Naive thymus-derived CD8-positive, alpha-beta T cell (primary cell): Measurements from ENCODE around the gene BARHL1. TPM values are rescaled to one million over a fixed set of nuclear protein-coding genes. Genes with fewer than 3 reads are reported as not detected.
A peak's percentile ranks its signal among the peaks of the same experiment; 100 is the strongest.
"Not testable (repeated sequence)": the region's sequence is repeated elsewhere in the genome, so short reads cannot be mapped to it uniquely, and the experiment has no call there.

Experiments used
- ATAC-seq, 2 donors: fragments of 150-1000 bp; cut with Tn5 transposase in 1 of 2; sonication (Bioruptor Pico), chemical (Tn5 transposase) in 1 of 2; 1 replicate in 1 of 2; 2 replicates in 1 of 2; pipeline ENCODE4 v1.10.0; 2021; ENCODE audit warnings: mild to moderate bottlenecking in 2 of 2, moderate library complexity in 2 of 2
- POLR2A ChIA-PET: fragments of 350-600 bp; sonication (Branson Sonifier 250); formaldehyde crosslinking; loops from one replicate; lab custom pipeline; 2021; ENCODE audit warnings: antibody characterized with exemption; lab: Charles Lee
- DNase-seq, 10 donors: peaks; one replicate each; pipeline versions ENCODE4 v3.0.0 to v3.0.0-alpha.2; 2020 to 2022
- H3K27ac Mint-ChIP-seq, 10 donors: one replicate each; pipeline ENCODE4 v1.8.0; 2020 to 2022; ENCODE audit warnings: mild to moderate bottlenecking in 10 of 10, mixed read lengths in 10 of 10, moderate library complexity in 4 of 10, inconsistent platforms in 1 of 10
- H3K27me3 Mint-ChIP-seq, 5 donors: one replicate each; pipeline ENCODE4 v1.8.0; 2021 to 2022; ENCODE audit warnings: mixed read lengths in 5 of 5
- H3K36me3 Mint-ChIP-seq, 3 donors: one replicate each; pipeline ENCODE4 v1.8.0; 2020 to 2022; ENCODE audit warnings: mixed read lengths in 3 of 3, mild to moderate bottlenecking in 2 of 3, inconsistent platforms in 1 of 3
- H3K4me1 Mint-ChIP-seq, 4 donors: one replicate each; pipeline ENCODE4 v1.8.0; 2021 to 2022; ENCODE audit warnings: mixed read lengths in 4 of 4
- H3K4me3 Mint-ChIP-seq, 10 donors: one replicate each; pipeline ENCODE4 v1.8.0; 2020 to 2022; ENCODE audit warnings: mild to moderate bottlenecking in 10 of 10, mixed read lengths in 10 of 10, moderate library complexity in 6 of 10, inconsistent platforms in 1 of 10
- H3K9me3 Mint-ChIP-seq, 9 donors: one replicate each; pipeline ENCODE4 v1.8.0; 2020 to 2022; ENCODE audit warnings: mixed read lengths in 9 of 9, mild to moderate bottlenecking in 3 of 9, inconsistent platforms in 1 of 9, moderate library complexity in 1 of 9
- polyA plus RNA-seq, 3 donors: library from polyadenylated mRNA; unstranded; fragments of 300-500 nt; fragmentation: Illumina TruSeq; gene quantifications; one replicate each; pipeline ENCODE4 v1.2.3, GENCODE V29; 2021
- total RNA-seq, 8 experiments: library from RNA in 2 of 8; stranded (reverse) in 2 of 8; gene quantifications; one replicate each; pipeline ENCODE4 v1.2.3 and lab custom pipeline; 2021 to 2026

The BARHL1 gene
- total and polyA plus RNA-seq, 5 experiments from 2014 or later = not detected

DNA sequence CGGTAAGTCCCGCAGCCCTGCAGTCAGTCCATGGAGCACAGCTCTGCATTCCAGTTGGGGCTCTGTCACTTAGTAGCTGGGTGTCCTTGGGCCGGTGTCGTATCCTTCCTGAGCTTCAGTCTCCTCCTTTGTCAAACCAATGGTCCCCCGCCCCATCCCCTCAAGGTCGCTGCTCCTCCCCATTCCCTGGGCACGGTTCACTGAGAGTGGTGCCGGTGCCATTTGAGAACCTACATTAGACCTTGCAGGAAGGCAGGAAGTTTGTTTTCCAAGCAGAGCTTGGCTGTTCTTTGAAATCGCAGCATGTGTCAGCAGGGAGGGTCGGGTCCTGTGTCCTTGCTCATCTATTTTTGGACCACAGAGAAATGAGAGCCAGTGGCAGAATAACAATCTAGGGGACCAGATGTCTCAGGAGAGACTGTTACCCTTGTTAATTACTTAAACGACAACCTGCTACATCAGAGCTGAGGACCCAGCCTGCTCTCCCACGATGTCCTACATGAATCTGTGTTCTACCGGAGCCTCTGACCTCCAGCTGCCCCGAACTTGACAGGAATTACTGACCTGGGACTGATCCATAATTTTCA, 21.7 kb upstream of the BARHL1 start:
- POLR2A ChIA-PET = no interaction called here
- H3K9me3 Mint-ChIP-seq = peaks cover 0 to 13% (median 4%) of the 10 kb centered on the region in 9 donors
- DNase-seq = peak in 1 of 10 donors; percentile 34
- no peak for ATAC-seq
- no peaks in the 10 kb centered on the region for H3K4me1 Mint-ChIP-seq
- H3K4me3 Mint-ChIP-seq = no peak overlapping the region
- H3K27me3 Mint-ChIP-seq = peaks cover 9 to 56% (median 37%) of the 10 kb centered on the region in 5 donors
- H3K36me3 Mint-ChIP-seq = peaks cover 0 to 15% (median 9%) of the 10 kb centered on the region in 3 donors
- H3K27ac Mint-ChIP-seq = no peak overlapping the region

DNA sequence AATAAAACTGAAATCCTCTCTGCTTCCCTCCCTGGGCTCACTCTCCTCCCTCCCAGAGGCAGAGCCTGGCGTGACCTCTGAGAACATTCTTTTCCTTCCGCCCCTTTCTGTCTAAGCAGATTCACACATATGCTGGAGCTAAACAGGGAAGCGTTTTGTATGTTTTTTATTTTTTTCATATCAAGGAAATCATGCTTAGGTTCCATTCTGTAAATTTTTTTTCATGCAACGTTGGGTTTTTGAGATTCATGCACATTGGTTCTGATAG, 20.2 kb upstream of the BARHL1 start:
- H3K9me3 Mint-ChIP-seq = peaks cover 0 to 13% (median 4%) of the 10 kb centered on the region in 9 donors
- no peak overlapping the region for H3K27ac Mint-ChIP-seq
- POLR2A ChIA-PET = no interaction called here
- no peaks in the 10 kb centered on the region for H3K4me1 Mint-ChIP-seq
- DNase-seq (no peak), ATAC-seq (no peak)
- H3K36me3 Mint-ChIP-seq = peaks cover 2 to 15% (median 9%) of the 10 kb centered on the region in 3 donors
- H3K27me3 Mint-ChIP-seq = peaks cover 12 to 60% (median 33%) of the 10 kb centered on the region in 5 donors
- H3K4me3 Mint-ChIP-seq = no peak overlapping the region

DNA sequence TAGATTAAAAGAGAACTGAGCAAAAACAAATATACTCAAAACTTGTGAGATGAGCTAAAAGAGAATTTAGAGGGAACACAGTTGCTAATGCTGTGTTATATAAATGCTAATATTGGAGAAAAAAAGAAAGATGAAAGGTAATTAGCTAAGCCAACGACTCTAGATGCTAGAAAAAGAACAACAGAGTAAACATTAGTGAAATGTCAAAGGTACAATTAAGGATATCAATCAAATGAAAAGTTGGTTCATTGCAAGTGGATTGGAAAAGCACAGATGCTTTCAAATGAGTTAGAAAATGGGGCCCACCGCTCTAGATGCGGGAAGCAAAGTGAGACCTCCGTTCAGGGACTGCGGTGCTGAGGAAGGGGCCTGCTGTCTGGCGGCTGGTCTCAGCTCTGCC, 17.9 kb upstream of the BARHL1 start:
- H3K36me3 Mint-ChIP-seq = peaks cover 2 to 11% (median 3%) of the 10 kb centered on the region in 3 donors
- H3K9me3 Mint-ChIP-seq = peaks cover 0 to 7% (median 2%) of the 10 kb centered on the region in 9 donors
- peak overlapping the region in 1 of 10 donors; percentile 29 for H3K27ac Mint-ChIP-seq
- no peaks in the 10 kb centered on the region for H3K4me1 Mint-ChIP-seq
- ATAC-seq = no peak
- peaks cover 11 to 56% (median 27%) of the 10 kb centered on the region in 5 donors for H3K27me3 Mint-ChIP-seq
- no peak for DNase-seq
- H3K4me3 Mint-ChIP-seq = no peak overlapping the region
- POLR2A ChIA-PET = no interaction called here

DNA sequence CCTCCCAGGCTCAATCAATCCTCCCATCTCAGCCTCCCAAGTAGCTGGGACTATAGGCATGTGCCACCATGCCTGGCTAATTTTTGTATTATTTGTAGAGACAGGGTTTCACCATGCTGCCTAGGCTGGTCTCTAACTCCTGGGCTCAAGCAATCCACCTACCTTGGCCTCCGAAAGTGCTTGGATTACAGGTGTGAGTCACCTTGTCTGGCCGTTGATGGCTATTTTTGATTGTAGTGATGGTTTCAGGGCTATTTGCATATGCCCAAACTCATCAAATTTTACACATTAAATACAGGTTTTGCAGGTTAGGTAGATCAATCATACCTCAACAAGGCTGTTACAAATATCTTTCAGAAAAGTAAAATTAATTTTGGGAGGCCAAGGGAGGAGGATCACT, 13.6 kb upstream of the BARHL1 start:
- not testable (repeated sequence) for H3K4me1 Mint-ChIP-seq, H3K4me3 Mint-ChIP-seq

DNA sequence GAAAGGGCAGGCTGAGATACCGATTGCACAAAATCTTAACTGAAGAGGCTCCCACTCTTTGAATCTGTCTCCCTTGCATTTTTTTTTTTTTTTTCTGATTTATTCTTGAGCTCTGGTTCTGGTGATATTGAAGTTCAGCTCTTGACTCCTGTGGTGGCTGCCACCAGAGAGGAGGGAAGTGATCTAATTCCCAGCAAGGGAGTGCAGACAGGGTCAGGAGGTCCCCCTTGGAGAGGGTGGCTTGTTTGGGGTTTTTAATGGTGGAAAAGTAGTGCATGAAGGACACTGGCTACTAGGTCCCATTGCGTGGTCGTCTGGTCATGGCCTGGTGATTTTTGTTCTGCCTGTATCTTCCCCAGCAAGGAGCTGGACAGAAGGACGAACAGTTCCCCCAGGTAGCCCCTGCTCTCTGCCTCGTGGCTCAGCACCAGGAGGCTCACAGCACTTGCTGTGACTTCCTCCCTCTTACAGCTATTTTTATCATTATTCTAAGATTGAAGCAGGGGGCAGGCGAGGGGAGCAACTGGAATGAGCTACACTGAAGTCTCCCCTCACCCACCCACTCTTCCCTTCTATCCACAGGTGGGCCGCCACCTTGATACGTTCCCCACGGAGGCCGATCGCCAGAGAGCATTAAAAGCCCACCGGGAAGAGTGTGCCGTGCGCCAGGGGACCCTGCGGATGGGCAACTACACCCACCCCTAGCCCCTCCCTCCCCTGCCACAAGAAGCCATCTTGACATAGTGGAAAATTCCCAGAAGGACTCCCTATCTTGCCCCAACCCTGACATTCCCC, 10.4 kb upstream of the BARHL1 start:
- ATAC-seq = no peak
- Mint-ChIP-seq H3K27ac (no peak overlapping the region), H3K27me3 (peaks cover 23 to 70% (median 38%) of the 10 kb centered on the region in 5 donors), H3K9me3 (no peaks in the 10 kb centered on the region), H3K4me1 (peaks cover 0 to 6% (median 2%) of the 10 kb centered on the region in 4 donors), H3K4me3 (no peak overlapping the region), H3K36me3 (peaks cover 0 to 7% (median 4%) of the 10 kb centered on the region in 3 donors)
- DNase-seq = no peak
- POLR2A ChIA-PET = no interaction called here

More for the DNA sequence above, 13.6 kb upstream of the BARHL1 start:
- DNase-seq, H3K36me3 Mint-ChIP-seq, H3K9me3 Mint-ChIP-seq, H3K27ac Mint-ChIP-seq, POLR2A ChIA-PET, ATAC-seq: not testable (repeated sequence)
- H3K27me3 Mint-ChIP-seq = peaks cover 3 to 58% (median 19%) of the 10 kb centered on the region in 5 donors

- Mint-ChIP-seq H3K27me3 (peaks cover 27 to 70% (median 43%) of the 10 kb centered on the region in 5 donors), H3K4me3 (no peak overlapping the region), H3K36me3 (peaks cover 0 to 10% (median 0%) of the 10 kb centered on the region in 3 donors), H3K27ac (no peak overlapping the region), H3K9me3 (peaks cover 0 to 1% (median 0%) of the 10 kb centered on the region in 9 donors), H3K4me1 (peaks cover 0 to 6% (median 2%) of the 10 kb centered on the region in 4 donors)
- POLR2A ChIA-PET = no interaction called here
- ATAC-seq (no peak), DNase-seq (peak in 1 of 10 donors; percentile 44)
Measured at GRCh38 chr9:132572921-132573320, 9.5 kb upstream of the BARHL1 start.

GRCh38 chr9:132575005-132575609, 7.3 kb upstream of the BARHL1 start:
- H3K36me3 Mint-ChIP-seq = peaks cover 0 to 15% (median 0%) of the 10 kb centered on the region in 3 donors
- H3K4me3 Mint-ChIP-seq = no peak overlapping the region
- peak in 1 of 2 donors; percentile 37 for ATAC-seq
- H3K27me3 Mint-ChIP-seq = peaks cover 33 to 85% (median 50%) of the 10 kb centered on the region in 5 donors
- H3K4me1 Mint-ChIP-seq = peaks cover 0 to 6% (median 4%) of the 10 kb centered on the region in 4 donors
- H3K27ac Mint-ChIP-seq = no peak overlapping the region
- POLR2A ChIA-PET = interaction anchor here (1.3 kb wide), 1 partner anchor 7 kb away, joined by 4 read pairs; the partner anchor contains the start of gene BARHL1
- peak in 5 of 10 donors; percentile 26 to 60 (median 29) for DNase-seq
- H3K9me3 Mint-ChIP-seq = peaks cover 0 to 1% (median 0%) of the 10 kb centered on the region in 9 donors

DNA sequence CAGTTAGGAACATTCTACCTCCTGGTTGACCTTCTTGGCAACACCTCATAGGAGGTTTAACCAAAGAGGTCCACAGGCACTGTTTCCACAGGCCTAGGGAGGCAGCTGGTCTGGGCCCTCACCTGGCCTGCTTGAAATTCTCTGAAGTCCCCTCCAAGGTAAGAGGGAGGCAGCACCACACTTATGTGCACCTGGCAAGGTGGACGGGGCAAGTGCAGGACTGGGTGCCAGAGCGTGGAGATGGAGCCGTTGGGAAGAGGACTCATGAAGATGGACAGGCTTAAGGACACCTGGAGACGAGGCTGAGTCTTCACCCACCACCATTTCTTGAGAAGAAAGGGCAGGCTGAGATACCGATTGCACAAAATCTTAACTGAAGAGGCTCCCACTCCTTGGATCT, 6.6 kb upstream of the BARHL1 start:
- peaks cover 0 to 15% (median 0%) of the 10 kb centered on the region in 3 donors for H3K36me3 Mint-ChIP-seq
- ATAC-seq (no peak), DNase-seq (no peak)
- peaks cover 0 to 1% (median 0%) of the 10 kb centered on the region in 9 donors for H3K9me3 Mint-ChIP-seq
- H3K27ac Mint-ChIP-seq = peak overlapping the region in 1 of 10 donors; percentile 26
- H3K4me1 Mint-ChIP-seq = peaks cover 0 to 6% (median 4%) of the 10 kb centered on the region in 4 donors
- peaks cover 33 to 84% (median 50%) of the 10 kb centered on the region in 5 donors for H3K27me3 Mint-ChIP-seq
- POLR2A ChIA-PET = no interaction called here
- H3K4me3 Mint-ChIP-seq = no peak overlapping the region

DNA sequence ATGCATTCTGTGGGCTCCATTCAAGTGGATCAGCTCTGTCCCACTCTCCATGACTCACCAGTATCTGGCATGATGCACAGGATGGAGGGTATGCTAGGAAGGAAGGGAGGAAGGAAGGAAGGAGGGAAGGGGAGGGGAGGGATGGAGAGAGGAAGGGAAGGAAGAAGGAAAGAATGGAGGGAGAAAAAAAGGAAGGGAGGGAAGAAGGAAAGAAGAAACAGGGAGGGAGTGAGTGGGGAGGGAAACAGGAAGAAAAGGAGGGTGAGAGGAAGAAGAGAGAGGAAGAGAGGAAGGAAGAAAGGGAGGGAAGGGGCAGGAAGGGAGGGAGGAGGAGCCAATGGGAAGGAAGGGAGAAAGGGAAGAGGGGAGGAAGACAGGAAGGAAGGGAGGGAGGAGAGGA, 5.3 kb upstream of the BARHL1 start:
- Mint-ChIP-seq H3K4me3 (no peak overlapping the region), H3K36me3 (peaks cover 0 to 18% (median 0%) of the 10 kb centered on the region in 3 donors), H3K9me3 (peaks cover 0 to 1% (median 0%) of the 10 kb centered on the region in 9 donors), H3K27ac (no peak overlapping the region), H3K4me1 (peaks cover 5 to 16% (median 10%) of the 10 kb centered on the region in 4 donors), H3K27me3 (peaks cover 39 to 84% (median 52%) of the 10 kb centered on the region in 5 donors)
- ATAC-seq (no peak), DNase-seq (no peak)
- POLR2A ChIA-PET = no interaction called here

- ATAC-seq (no peak), DNase-seq (peak in 1 of 10 donors; percentile 31)
- peak overlapping the region in 1 of 10 donors; percentile 73 for H3K4me3 Mint-ChIP-seq
- peaks cover 38 to 84% (median 57%) of the 10 kb centered on the region in 5 donors for H3K27me3 Mint-ChIP-seq
- no peak overlapping the region for H3K27ac Mint-ChIP-seq
- H3K36me3 Mint-ChIP-seq = peaks cover 0 to 18% (median 0%) of the 10 kb centered on the region in 3 donors
- peaks cover 5 to 17% (median 10%) of the 10 kb centered on the region in 4 donors for H3K4me1 Mint-ChIP-seq
- POLR2A ChIA-PET = no interaction called here
- H3K9me3 Mint-ChIP-seq = peaks cover 0 to 1% (median 0%) of the 10 kb centered on the region in 9 donors
Measured at GRCh38 chr9:132578367-132578932, 4.0 kb upstream of the BARHL1 start.

GRCh38 chr9:132579427-132579798, 3.0 kb upstream of the BARHL1 start:
- peaks cover 0 to 18% (median 2%) of the 10 kb centered on the region in 3 donors for H3K36me3 Mint-ChIP-seq
- POLR2A ChIA-PET = no interaction called here
- peaks cover 37 to 87% (median 58%) of the 10 kb centered on the region in 5 donors for H3K27me3 Mint-ChIP-seq
- H3K27ac Mint-ChIP-seq = no peak overlapping the region
- H3K4me1 Mint-ChIP-seq = peaks cover 5 to 17% (median 10%) of the 10 kb centered on the region in 4 donors
- ATAC-seq (no peak), DNase-seq (peak in 1 of 10 donors; percentile 50)
- peaks cover 0 to 1% (median 0%) of the 10 kb centered on the region in 9 donors for H3K9me3 Mint-ChIP-seq
- no peak overlapping the region for H3K4me3 Mint-ChIP-seq
